Smooth muscle cell (in vitro differentiated cells): ENCODE data around the gene FMO3. TPM values are rescaled to one million over a fixed set of nuclear protein-coding genes. Genes with fewer than 3 reads are reported as not detected.

Experiments used
- DNase-seq: peaks from one replicate; lab custom pipeline; 2025; ENCODE audit not compliant: unreplicated experiment; lab: John Stamatoyannopoulos, UW
- H2AFZ ChIP-seq: fragments of 200-600 bp; sonication (generic); 2 replicates; pipeline ENCODE4 v1.6.0; 2016; ENCODE audit warnings: antibody characterized with exemption, low read depth, mild to moderate bottlenecking
- H3F3A ChIP-seq: fragments of 200-600 bp; sonication (generic); 2 replicates; pipeline ENCODE4 v1.6.0; 2017; ENCODE audit warnings: antibody characterized with exemption, low read depth
- H3K27ac ChIP-seq: fragments of 200-600 bp; sonication (generic); 2 replicates; pipeline ENCODE4 v1.5.1; 2016; ENCODE audit warnings: low read depth, mild to moderate bottlenecking
- H3K27me3 ChIP-seq: fragments of 200-600 bp; sonication (generic); 2 replicates; pipeline ENCODE4 v1.6.1; 2016; ENCODE audit warnings: low read depth, mild to moderate bottlenecking
- H3K36me3 ChIP-seq: fragments of 200-600 bp; sonication (generic); 2 replicates; pipeline ENCODE4 v1.5.1; 2016; ENCODE audit warnings: low read depth
- H3K4me1 ChIP-seq: fragments of 200-600 bp; sonication (generic); 2 replicates; pipeline ENCODE4 v1.5.1; 2016; ENCODE audit warnings: low read depth
- H3K4me2 ChIP-seq: fragments of 200-600 bp; sonication (generic); 2 replicates; pipeline ENCODE4 v1.6.0; 2016; ENCODE audit warnings: mild to moderate bottlenecking
- H3K4me3 ChIP-seq: fragments of 200-600 bp; sonication (generic); 2 replicates; pipeline ENCODE4 v1.5.1; 2016; ENCODE audit warnings: mild to moderate bottlenecking
- H3K79me2 ChIP-seq: fragments of 200-600 bp; sonication (generic); 2 replicates; pipeline ENCODE4 v1.6.0; 2016; ENCODE audit warnings: low read depth, mild to moderate bottlenecking
- H3K9ac ChIP-seq: fragments of 200-600 bp; sonication (generic); 2 replicates; pipeline ENCODE4 v1.6.0; 2016; ENCODE audit warnings: low read depth
- H3K9me3 ChIP-seq: fragments of 200-600 bp; sonication (generic); replicated peaks from 2 replicates; pipeline ENCODE4 v1.5.1; 2016; ENCODE audit warnings: low read depth
- H4K20me1 ChIP-seq: fragments of 200-600 bp; sonication (generic); 2 replicates; pipeline ENCODE4 v1.6.0; 2016; ENCODE audit warnings: low read depth
- CTCF ChIP-seq: fragments of 200-600 bp; sonication (generic); IDR thresholded peaks from 2 replicates; pipeline ENCODE4 v1.5.1; 2017; ENCODE audit warnings: borderline replicate concordance, mild to moderate bottlenecking, antibody characterized with exemption; ENCODE audit not compliant: insufficient read depth, poor library complexity, severe bottlenecking
- WGBS: methylation state at CpG from one replicate; pipeline ENCODE4 v1.1.7; 2016; ENCODE audit warnings: low lambda C conversion rate; 5-methylcytosine and 5-hydroxymethylcytosine counted together
- polyA plus RNA-seq: library from polyadenylated mRNA; unstranded; fragments of >200 nt; fragmentation: Nextera tagmentation; extraction: Ambion mirVana; gene quantifications from 2 replicates; pipeline ENCODE4 v1.2.1, GENCODE V29; 2016
- total RNA-seq: library from RNA; depleted of rRNA; stranded (reverse); fragments of >200 nt; gene quantifications from 2 replicates; pipeline ENCODE4 v1.2.3, GENCODE V29; 2014

Gene FMO3
- total and polyA plus RNA-seq, 2 experiments from 2014 or later, result not detected

DNA sequence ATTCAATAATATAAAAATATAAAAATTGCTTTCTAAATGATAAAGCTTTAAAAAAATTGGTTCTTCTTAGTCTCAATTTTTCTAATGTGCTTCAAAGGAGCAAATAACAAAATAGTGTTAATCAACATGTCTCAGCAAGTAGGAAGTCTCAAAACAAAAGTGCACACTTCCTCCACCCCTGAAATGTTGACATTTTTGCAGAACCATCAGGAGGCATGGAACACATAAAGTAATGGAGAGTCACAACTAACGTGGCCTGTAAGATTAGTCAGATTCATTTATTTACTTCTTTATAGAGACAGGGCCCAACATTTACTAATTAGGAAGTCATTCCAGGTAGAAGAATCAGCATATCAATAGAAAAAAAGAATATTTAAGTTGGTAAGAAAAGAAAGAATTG, 59.5 kb downstream of the FMO3 start:
- DNase-seq, result no peak
- Histone ChIP-seq H3K4me3 (no peak overlapping the region), H3K9ac (no peak overlapping the region), H3K36me3 (no peaks in the 10 kb centered on the region), H3K4me2 (no peak overlapping the region), H3K27me3 (no peaks in the 10 kb centered on the region), H3K9me3 (no peaks in the 10 kb centered on the region), H2AFZ (no peak overlapping the region), H3K27ac (no peak overlapping the region), H4K20me1 (no peaks in the 10 kb centered on the region), H3K4me1 (no peaks in the 10 kb centered on the region), H3K79me2 (no peaks in the 10 kb centered on the region), H3F3A (no peaks in the 10 kb centered on the region)
- no peak for TF ChIP-seq CTCF
- 74% methylated on average over 1 of the region's 1 CpG for WGBS

GRCh38 chr1:171152549-171152948, 61.8 kb downstream of the FMO3 start:
- H3K4me3 ChIP-seq, result no peak overlapping the region
- no peaks in the 10 kb centered on the region for H3F3A ChIP-seq
- no peaks in the 10 kb centered on the region for H3K27me3 ChIP-seq
- WGBS, result 53% methylated on average over 2 of the region's 2 CpGs
- H4K20me1 ChIP-seq, result no peaks in the 10 kb centered on the region
- H3K9ac ChIP-seq, result no peak overlapping the region
- no peak for DNase-seq
- no peak overlapping the region for H2AFZ ChIP-seq
- no peak overlapping the region for H3K27ac ChIP-seq
- H3K79me2 ChIP-seq, result no peaks in the 10 kb centered on the region
- no peak overlapping the region for H3K4me2 ChIP-seq
- H3K9me3 ChIP-seq, result no peaks in the 10 kb centered on the region
- no peaks in the 10 kb centered on the region for H3K4me1 ChIP-seq
- TF ChIP-seq CTCF, result no peak
- H3K36me3 ChIP-seq, result no peaks in the 10 kb centered on the region

DNA sequence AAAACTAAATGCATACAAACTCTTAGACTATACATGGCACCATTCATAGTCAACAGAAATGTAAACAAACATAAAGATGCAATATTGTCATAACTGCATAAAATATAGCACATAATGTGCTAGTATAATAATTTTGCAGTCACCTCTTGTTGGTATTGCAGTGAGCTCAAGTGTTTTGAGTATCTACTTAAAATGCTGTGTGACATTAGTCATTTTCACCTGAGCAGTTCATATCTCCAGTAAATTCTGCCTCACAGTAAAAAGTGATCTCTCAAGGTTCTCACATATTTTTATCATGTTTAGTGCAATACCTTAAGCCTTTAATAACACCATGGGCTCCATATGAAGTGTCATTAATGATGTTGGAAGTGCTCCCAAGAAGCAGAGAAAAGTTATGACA, 64.8 kb downstream of the FMO3 start:
- Histone ChIP-seq H3K4me2 (no peak overlapping the region), H3K4me1 (peaks cover 4% of the 10 kb centered on the region), H3K27me3 (no peaks in the 10 kb centered on the region), H3K79me2 (no peaks in the 10 kb centered on the region), H3K4me3 (no peak overlapping the region), H3K36me3 (no peaks in the 10 kb centered on the region), H3K9ac (no peak overlapping the region), H2AFZ (no peak overlapping the region), H3K9me3 (no peaks in the 10 kb centered on the region), H4K20me1 (no peaks in the 10 kb centered on the region), H3K27ac (no peak overlapping the region), H3F3A (no peaks in the 10 kb centered on the region)
- no peak for TF ChIP-seq CTCF
- DNase-seq, result no peak

- WGBS, result 84% methylated on average over 5 of the region's 5 CpGs
- TF ChIP-seq CTCF, result no peak
Measured at GRCh38 chr1:171158096-171158495, 67.4 kb downstream of the FMO3 start.

More at GRCh38 chr1:171158096-171158495, 67.4 kb downstream of the FMO3 start:
- H3K27ac ChIP-seq, result no peak overlapping the region
- H3K36me3 ChIP-seq, result no peaks in the 10 kb centered on the region
- H4K20me1 ChIP-seq, result no peaks in the 10 kb centered on the region
- H3K4me1 ChIP-seq, result peaks cover 4% of the 10 kb centered on the region
- DNase-seq, result no peak
- no peaks in the 10 kb centered on the region for H3K27me3 ChIP-seq
- H2AFZ ChIP-seq, result no peak overlapping the region
- H3K9me3 ChIP-seq, result no peaks in the 10 kb centered on the region
- no peak overlapping the region for H3K4me3 ChIP-seq
- no peak overlapping the region for H3K4me2 ChIP-seq
- H3K79me2 ChIP-seq, result no peaks in the 10 kb centered on the region
- H3K9ac ChIP-seq, result no peak overlapping the region
- H3F3A ChIP-seq, result no peaks in the 10 kb centered on the region
